Adipocyte (in vitro differentiated cells): ENCODE data around the gene SLC25A1.

Experiments used
- DNase-seq: peaks from one replicate; pipeline ENCODE4 v3.0.0-alpha.2; 2015; ENCODE audit warnings: low read depth
- H3K27me3 ChIP-seq: replicated peaks from 2 replicates; pipeline ENCODE4 v1.7.0; 2013; ENCODE audit warnings: mild to moderate bottlenecking, low read length, moderate library complexity; ENCODE audit not compliant: control insufficient read depth, insufficient read depth
- H3K36me3 ChIP-seq: 2 replicates; pipeline ENCODE4 v1.7.0; 2013; ENCODE audit warnings: low read length, mild to moderate bottlenecking, moderate library complexity; ENCODE audit not compliant: control insufficient read depth, insufficient read depth, severe bottlenecking
- H3K4me1 ChIP-seq: 2 replicates; pipeline ENCODE4 v1.7.0; 2013; ENCODE audit warnings: mild to moderate bottlenecking, low read length, moderate library complexity; ENCODE audit not compliant: control insufficient read depth, insufficient read depth
- H3K4me3 ChIP-seq: 2 replicates; pipeline ENCODE4 v1.7.0; 2013; ENCODE audit warnings: mild to moderate bottlenecking, low read length, moderate library complexity
- H3K9ac ChIP-seq: 2 replicates; pipeline ENCODE4 v1.7.0; 2013; ENCODE audit warnings: mild to moderate bottlenecking, low read length, moderate library complexity
- H3K9me3 ChIP-seq: 2 replicates; pipeline ENCODE4 v1.7.0; 2013; ENCODE audit warnings: mild to moderate bottlenecking, low read length, moderate library complexity; ENCODE audit not compliant: control insufficient read depth

Gene SLC25A1

DNA sequence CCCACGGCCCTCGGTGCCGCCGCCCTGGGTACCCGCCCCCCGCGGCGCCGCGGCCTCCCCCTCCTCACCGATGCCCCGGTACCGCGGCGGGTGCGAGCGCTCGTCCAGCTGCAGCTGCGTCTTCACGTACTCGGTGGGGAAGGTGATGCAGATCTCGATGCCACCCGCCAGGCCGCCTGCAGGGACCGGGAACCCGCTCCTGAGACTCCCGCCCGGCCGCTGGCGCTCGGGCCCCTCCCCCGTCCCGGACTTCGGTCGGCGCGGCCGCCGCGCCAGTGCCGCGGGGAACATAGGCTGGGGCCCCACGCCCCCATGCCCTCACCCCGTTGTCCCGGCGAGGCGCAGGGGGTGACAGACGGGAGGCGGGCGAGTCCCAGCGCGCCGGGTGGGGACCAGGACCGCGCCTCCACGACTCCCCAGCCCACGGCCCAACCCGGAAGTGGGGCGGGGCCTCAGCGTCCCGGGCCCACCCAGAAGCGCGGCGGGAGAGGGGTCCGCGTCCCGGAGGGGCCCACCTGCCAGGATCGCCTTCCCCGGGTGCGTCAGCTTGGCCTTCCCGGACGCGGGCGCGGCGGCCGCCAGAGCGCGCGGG lies 375 bp downstream of the SLC25A1 start:
- H3K27me3 ChIP-seq = no peaks in the 10 kb centered on the region
- H3K9ac ChIP-seq = peak overlapping the region; percentile 92
- peak; percentile 76 for DNase-seq
- H3K9me3 ChIP-seq = no peaks in the 10 kb centered on the region
- H3K4me1 ChIP-seq = peaks cover 49% of the 10 kb centered on the region
- peaks cover 35% of the 10 kb centered on the region for H3K36me3 ChIP-seq
- H3K4me3 ChIP-seq = peak overlapping the region; percentile 85

DNA sequence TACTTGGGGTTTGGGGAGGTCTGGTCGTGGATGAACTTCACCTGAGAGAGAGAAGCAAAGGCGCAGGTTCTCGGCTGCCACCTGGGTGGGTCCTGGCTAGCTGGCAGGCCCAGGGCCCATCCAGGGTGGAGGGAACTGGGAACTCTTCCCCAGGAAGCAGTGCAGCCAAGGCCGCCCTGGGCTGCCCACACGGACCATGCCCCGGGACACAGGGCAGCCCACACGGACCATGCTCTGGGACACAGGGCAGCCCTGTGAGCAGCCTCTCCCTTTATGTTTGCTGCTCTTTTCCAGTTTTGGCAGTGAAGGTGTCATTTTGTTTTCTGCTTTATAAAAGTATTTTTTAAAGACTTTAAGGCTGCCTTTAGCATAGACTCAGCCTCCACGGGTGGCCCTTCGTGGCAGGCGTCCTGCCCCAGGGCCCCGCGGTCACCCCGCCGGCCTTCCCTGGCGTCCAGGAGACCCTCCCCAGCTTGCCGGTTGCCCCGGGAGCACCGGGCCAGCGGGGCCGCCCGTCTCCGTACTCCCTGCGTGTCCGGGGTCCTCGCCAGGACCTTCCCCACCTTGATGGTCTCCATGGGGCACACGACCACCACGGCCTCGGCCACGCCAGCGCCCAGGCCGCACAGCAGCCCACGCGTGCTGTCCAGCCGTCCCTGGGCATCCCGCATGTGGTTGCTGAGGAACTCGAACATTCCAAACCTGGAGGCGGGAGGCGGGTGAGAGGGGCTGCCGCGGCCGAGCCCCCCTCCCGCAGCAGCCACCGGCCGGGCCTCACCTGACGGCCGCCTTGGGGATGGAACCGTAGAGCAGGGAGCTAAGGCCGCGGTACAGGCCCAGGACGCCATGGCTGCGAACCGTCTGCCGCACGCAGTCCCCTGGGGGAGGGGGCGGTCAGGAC lies 1.1 kb downstream of the SLC25A1 start:
- Histone ChIP-seq H3K9me3 (no peaks in the 10 kb centered on the region), H3K4me3 (peak overlapping the region; percentile 85), H3K4me1 (peaks cover 57% of the 10 kb centered on the region), H3K36me3 (peaks cover 29% of the 10 kb centered on the region), H3K9ac (peak overlapping the region; percentile 92), H3K27me3 (no peaks in the 10 kb centered on the region)
- DNase-seq = peak; percentile 18

GRCh38 chr22:19176732-19177131 lies 1.8 kb downstream of the SLC25A1 start:
- Histone ChIP-seq H3K36me3 (peaks cover 22% of the 10 kb centered on the region), H3K27me3 (no peaks in the 10 kb centered on the region), H3K4me3 (peak overlapping the region; percentile 85), H3K4me1 (peaks cover 59% of the 10 kb centered on the region), H3K9ac (peak overlapping the region; percentile 92), H3K9me3 (no peaks in the 10 kb centered on the region)
- DNase-seq = no peak

DNA sequence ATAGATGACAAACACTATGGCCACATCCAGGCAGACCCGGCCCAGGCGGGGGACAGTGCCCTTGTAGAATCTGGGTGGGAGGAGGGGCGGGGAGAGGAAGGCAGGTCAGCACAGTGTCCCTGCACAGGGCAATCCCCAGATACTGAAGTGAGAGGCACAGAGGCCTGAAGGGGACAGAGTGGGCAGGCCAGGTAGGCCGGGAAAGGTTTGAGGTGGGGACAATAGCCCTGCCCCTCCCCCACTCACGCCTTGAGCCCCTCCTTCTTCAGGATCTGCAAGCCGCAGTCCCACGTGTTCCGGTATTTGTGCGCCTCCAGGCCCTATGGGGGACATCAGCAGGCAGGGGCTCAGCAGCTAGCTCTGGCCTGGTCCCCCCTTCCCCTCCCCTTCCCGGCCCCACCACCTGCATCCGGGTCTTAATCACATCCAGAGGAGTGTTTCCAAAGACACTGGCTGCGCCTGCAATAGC lies 2.3 kb downstream of the SLC25A1 start:
- Histone ChIP-seq H3K4me3 (peak overlapping the region; percentile 85), H3K36me3 (peaks cover 22% of the 10 kb centered on the region), H3K9ac (peak overlapping the region; percentile 92), H3K4me1 (peaks cover 59% of the 10 kb centered on the region), H3K27me3 (no peaks in the 10 kb centered on the region), H3K9me3 (no peaks in the 10 kb centered on the region)
- DNase-seq = peak; percentile 4

GRCh38 chr22:19175602-19176174 lies 2.8 kb downstream of the SLC25A1 start:
- Histone ChIP-seq H3K9ac (peak overlapping the region; percentile 62), H3K27me3 (no peaks in the 10 kb centered on the region), H3K36me3 (peaks cover 17% of the 10 kb centered on the region), H3K4me3 (peak overlapping the region; percentile 85), H3K9me3 (no peaks in the 10 kb centered on the region), H3K4me1 (peaks cover 63% of the 10 kb centered on the region)
- DNase-seq = no peak

- H3K27me3 ChIP-seq = no peaks in the 10 kb centered on the region
- H3K36me3 ChIP-seq = peaks cover 17% of the 10 kb centered on the region
- H3K4me3 ChIP-seq = peak overlapping the region; percentile 7
- peaks cover 68% of the 10 kb centered on the region for H3K4me1 ChIP-seq
- DNase-seq = no peak
- peak overlapping the region; percentile 62 for H3K9ac ChIP-seq
- no peaks in the 10 kb centered on the region for H3K9me3 ChIP-seq
Observed at GRCh38 chr22:19175026-19175601, 3.4 kb downstream of the SLC25A1 start.

DNA sequence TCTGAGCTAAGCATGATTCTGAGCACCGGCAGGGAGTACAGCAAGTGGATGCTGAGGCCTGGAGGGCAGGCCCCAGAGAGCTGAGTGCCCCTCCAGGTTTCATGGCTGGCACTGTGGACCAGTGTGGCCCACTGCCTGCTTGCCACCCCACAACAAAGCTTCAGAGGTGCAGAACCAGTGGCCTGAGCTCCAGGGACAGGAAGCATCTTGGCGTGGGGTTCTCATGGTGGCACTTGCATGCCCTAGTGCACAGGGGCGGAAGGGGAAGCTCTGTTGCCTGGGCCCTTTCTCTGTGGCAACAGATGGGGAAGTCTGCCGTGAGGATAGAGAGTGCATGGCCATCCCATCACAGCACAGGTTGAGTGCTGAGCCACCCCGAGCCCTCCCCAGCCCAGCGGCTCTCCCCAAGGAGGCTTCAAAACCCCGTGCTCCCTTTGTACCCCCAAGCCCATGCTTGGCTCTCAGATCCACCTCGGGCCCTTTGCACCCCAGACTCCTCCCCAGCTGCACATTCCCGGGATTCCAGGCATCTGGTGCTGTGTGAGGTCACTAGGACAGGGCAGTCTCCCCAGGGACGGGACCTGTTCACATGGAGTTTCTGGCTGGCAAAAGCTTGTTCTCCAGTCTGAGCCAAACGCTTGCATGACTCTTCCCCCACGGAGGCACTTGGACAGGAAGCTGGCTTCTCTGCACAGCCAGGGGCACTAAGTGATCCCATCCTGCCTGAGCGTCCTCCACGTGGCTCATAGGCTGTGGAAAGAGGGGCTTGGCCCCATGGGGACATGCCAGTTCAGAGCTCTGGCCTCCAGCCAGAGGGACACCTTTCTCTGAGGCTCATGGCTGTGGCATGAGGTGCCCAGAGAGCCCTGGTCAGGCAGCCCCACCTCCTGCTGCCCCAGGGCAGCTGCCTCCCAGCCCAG lies 4.2 kb downstream of the SLC25A1 start:
- Histone ChIP-seq H3K9ac (peak overlapping the region; percentile 98), H3K4me3 (peak overlapping the region; percentile 7), H3K4me1 (peaks cover 63% of the 10 kb centered on the region), H3K36me3 (peaks cover 17% of the 10 kb centered on the region), H3K27me3 (no peaks in the 10 kb centered on the region), H3K9me3 (no peaks in the 10 kb centered on the region)
- peak; percentile 56 for DNase-seq

DNA sequence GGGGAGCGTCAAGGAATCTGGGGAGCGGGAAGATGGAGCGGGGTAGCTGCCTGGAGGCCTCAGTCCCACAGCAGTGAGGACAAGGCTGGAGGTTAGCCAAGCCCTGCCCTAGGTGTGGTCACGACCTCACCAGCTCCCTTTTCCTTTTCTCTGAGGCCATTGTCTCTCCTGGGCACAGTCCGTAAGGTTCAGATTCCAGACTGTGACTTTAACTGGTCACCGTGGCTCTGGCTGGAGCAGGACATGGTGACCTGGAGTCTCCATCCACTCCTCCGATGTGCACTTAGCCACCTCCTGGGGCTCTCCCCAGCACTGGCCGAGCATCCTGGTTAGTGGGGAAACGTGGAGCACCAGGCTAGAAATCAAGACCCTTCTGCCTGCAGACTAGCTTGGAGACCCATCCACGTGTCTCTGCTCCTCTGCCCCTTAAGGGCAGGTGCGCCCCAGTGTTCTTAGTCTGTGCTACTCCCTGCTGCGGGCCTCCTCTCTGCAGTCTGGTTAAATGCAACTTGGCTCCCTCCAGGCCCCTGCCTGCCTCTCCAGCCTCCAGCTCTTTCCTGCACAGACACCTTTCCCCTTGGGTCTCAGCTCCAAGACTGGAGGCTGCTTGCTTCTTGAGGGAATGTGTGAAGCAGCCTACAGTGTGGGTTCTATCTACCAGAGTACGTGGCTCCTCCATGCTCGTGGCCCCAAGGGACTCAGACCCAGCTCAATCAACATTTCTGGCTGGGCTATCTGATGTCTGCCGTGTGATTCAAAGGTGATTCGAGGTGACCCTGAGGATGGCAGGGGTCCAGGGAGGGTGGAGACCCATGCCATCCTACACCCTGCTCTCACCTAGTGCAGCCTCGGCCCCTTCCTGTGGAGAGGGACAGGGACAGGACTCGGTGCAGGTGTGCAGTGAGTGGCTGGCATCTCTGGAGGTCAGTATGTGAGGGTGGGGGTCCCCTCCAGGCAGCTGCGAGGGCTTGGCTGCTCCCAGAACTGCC lies 5.2 kb downstream of the SLC25A1 start:
- Histone ChIP-seq H3K4me1 (peaks cover 60% of the 10 kb centered on the region), H3K9ac (peak overlapping the region; percentile 98), H3K4me3 (peak overlapping the region; percentile 95), H3K36me3 (peaks cover 17% of the 10 kb centered on the region), H3K27me3 (peaks cover 8% of the 10 kb centered on the region), H3K9me3 (no peaks in the 10 kb centered on the region)
- peak; percentile 7 for DNase-seq

DNA sequence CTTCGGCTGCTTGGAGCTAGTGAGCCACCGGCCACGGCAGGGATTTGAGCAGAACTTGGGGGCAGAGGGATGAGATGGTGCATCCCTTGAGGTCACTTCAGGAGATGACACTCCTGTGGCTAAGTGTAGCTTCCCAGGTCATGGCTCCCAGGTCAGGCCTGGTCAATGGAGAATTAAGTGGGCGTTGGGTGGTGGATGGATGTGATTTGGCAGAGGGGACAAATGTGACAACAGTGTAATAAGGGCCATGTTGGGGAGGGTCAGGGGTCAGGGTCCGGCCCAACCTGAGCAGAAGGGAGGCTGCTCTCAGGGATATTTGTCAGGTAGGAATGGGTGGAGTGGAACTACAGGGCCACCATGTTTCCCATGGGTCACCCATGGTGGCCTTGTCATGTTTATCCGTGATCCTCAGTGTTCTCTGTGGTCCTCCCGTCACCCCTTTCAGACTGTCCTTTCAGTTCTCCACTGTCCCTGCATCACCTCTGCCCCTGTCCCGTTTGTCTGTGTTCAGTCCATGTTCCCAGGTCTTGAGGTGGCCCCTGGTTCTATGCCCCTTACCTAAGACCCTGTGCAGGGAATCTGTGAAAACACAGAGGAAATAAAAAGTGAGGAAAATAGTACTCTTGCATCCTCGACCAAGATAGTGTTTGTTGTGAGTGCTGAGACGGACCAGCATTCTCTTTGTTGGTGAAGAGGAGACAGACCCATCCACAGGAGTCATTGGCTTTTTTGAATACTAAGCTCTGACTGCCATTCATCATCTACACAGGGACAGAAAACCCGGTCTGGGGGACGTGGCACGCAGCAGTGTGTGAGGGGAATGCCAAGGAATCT lies 6.1 kb downstream of the SLC25A1 start:
- Histone ChIP-seq H3K36me3 (peaks cover 17% of the 10 kb centered on the region), H3K9me3 (no peaks in the 10 kb centered on the region)
- no peak for DNase-seq

More for the DNA sequence above, 6.1 kb downstream of the SLC25A1 start:
- Histone ChIP-seq H3K4me3 (peak overlapping the region; percentile 95), H3K9ac (peak overlapping the region; percentile 98), H3K27me3 (peaks cover 17% of the 10 kb centered on the region), H3K4me1 (peaks cover 60% of the 10 kb centered on the region)
